C1 segment of cervical spinal cord (tissue), 14 donors: ENCODE results near the gene HNRNPAB.
"Not testable (repeated sequence)": the region's sequence is repeated elsewhere in the genome, so short reads cannot be mapped to it uniquely, and the experiment has no call there.

Source experiments
- DNase-seq, 14 donors: peaks; one replicate each; lab custom pipeline; 2025; lab: John Stamatoyannopoulos, UW

HNRNPAB gene

GRCh38 chr5:178196281-178196812, 8.0 kb upstream of the HNRNPAB start:
- no peak for DNase-seq

- DNase-seq = no peak
These were observed 7.3 kb upstream of the HNRNPAB start for GRCh38 chr5:178196986-178197385.

GRCh38 chr5:178198151-178198550, 6.2 kb upstream of the HNRNPAB start:
- DNase-seq = not testable (repeated sequence)

- no peak for DNase-seq
These were observed 5.6 kb upstream of the HNRNPAB start for GRCh38 chr5:178198706-178199105.

GRCh38 chr5:178199581-178200434, 4.5 kb upstream of the HNRNPAB start:
- no peak for DNase-seq

GRCh38 chr5:178201221-178201926, 3.0 kb upstream of the HNRNPAB start:
- no peak for DNase-seq

- DNase-seq = no peak
These were observed 2.5 kb upstream of the HNRNPAB start for GRCh38 chr5:178201927-178202235.

GRCh38 chr5:178202541-178202940, 1.8 kb upstream of the HNRNPAB start:
- DNase-seq = no peak

GRCh38 chr5:178203670-178204181, 607 bp upstream of the HNRNPAB start:
- no peak for DNase-seq

GRCh38 chr5:178204935-178205748, 809 bp downstream of the HNRNPAB start:
- DNase-seq = peak in 8 of 14 donors; percentile 13 to 73 (median 42)

GRCh38 chr5:178205749-178206047, 1.4 kb downstream of the HNRNPAB start:
- no peak for DNase-seq

GRCh38 chr5:178206166-178207101, 2.1 kb downstream of the HNRNPAB start:
- peak in 1 of 14 donors; percentile 23 for DNase-seq

- peak in 1 of 14 donors; percentile 43 for DNase-seq
These were observed 3.0 kb downstream of the HNRNPAB start for GRCh38 chr5:178207183-178207916.

GRCh38 chr5:178207917-178208280, 3.6 kb downstream of the HNRNPAB start:
- DNase-seq = no peak

- no peak for DNase-seq
These were observed 4.4 kb downstream of the HNRNPAB start for GRCh38 chr5:178208540-178209227.

GRCh38 chr5:178209334-178210072, 5.2 kb downstream of the HNRNPAB start:
- DNase-seq = no peak

- DNase-seq = no peak
These were observed 5.8 kb downstream of the HNRNPAB start for GRCh38 chr5:178210073-178210535.

GRCh38 chr5:178210686-178211085, 6.4 kb downstream of the HNRNPAB start:
- DNase-seq = no peak
